Upper lobe of right lung (tissue), 1 donor: ENCODE measurements around the gene EN1. TPM values are rescaled to one million over a fixed set of nuclear protein-coding genes. Genes with fewer than 3 reads are reported as not detected.

Experiments used
- ATAC-seq: fragments of 200-7000 bp; cut with Tn5 transposase; one replicate; pipeline ENCODE4 v1.9.1; 2020; ENCODE audit warnings: mild to moderate bottlenecking, moderate library complexity
- DNase-seq: peaks from one replicate; pipeline ENCODE4 v3.0.0-alpha.2; 2020
- H3K27ac ChIP-seq: fragments of 200-600 bp; one replicate; pipeline ENCODE4 v1.8.0; 2022
- H3K27me3 ChIP-seq: fragments of 200-600 bp; one replicate; pipeline ENCODE4 v1.8.0; 2022; ENCODE audit warnings: mild to moderate bottlenecking
- H3K36me3 ChIP-seq: fragments of 200-600 bp; one replicate; pipeline ENCODE4 v1.8.0; 2022
- H3K4me1 ChIP-seq: fragments of 200-600 bp; one replicate; pipeline ENCODE4 v1.8.0; 2022
- H3K4me3 ChIP-seq: fragments of 200-600 bp; one replicate; pipeline ENCODE4 v1.8.0; 2022; ENCODE audit warnings: mild to moderate bottlenecking
- H3K9me3 ChIP-seq: fragments of 200-600 bp; one replicate; pipeline ENCODE4 v1.8.0; 2022
- CTCF ChIP-seq: fragments of 200-600 bp; IDR thresholded peaks from one replicate; pipeline ENCODE4 v1.8.0; 2022; ENCODE audit warnings: antibody characterized with exemption
- intact Hi-C: fragments of 100-400 bp; cut with DNase I; formaldehyde crosslinking; loops from one replicate; pipeline ENCODE4 v1.11.0; 2022
- total RNA-seq: library from RNA; stranded (reverse); fragmentation: NEBNext Ultra II Directional; extraction: Animal tissue kit (Norgen Biotek cat#: 25700); gene quantifications from one replicate; pipeline ENCODE4 v1.2.1, GENCODE V29; 2021
- donor health status: DM: no; HTN: yes; CAD: no; lungs with severe emphysema.

EN1 gene
- total RNA-seq, 1 donor from 2014 or later: not detected

GRCh38 chr2:118801151-118801550 is 46.3 kb downstream of the EN1 start:
- Histone ChIP-seq H3K27me3 (peaks cover 4% of the 10 kb centered on the region), H3K4me3 (no peak overlapping the region), H3K9me3 (no peaks in the 10 kb centered on the region), H3K27ac (no peak overlapping the region), H3K36me3 (no peaks in the 10 kb centered on the region), H3K4me1 (no peaks in the 10 kb centered on the region)
- intact Hi-C loops: no loop called here
- TF ChIP-seq CTCF: no peak
- no peak for ATAC-seq
- no peak for DNase-seq

GRCh38 chr2:118800736-118801135 is 46.7 kb downstream of the EN1 start:
- peaks cover 4% of the 10 kb centered on the region for H3K27me3 ChIP-seq
- ATAC-seq (no peak), DNase-seq (no peak)
- TF ChIP-seq CTCF: no peak
- H3K36me3 ChIP-seq: no peaks in the 10 kb centered on the region
- no peaks in the 10 kb centered on the region for H3K9me3 ChIP-seq
- H3K4me1 ChIP-seq: no peaks in the 10 kb centered on the region
- H3K4me3 ChIP-seq: no peak overlapping the region
- intact Hi-C loops: no loop called here
- H3K27ac ChIP-seq: no peak overlapping the region

- no peak overlapping the region for H3K27ac ChIP-seq
- DNase-seq (no peak), ATAC-seq (no peak)
- intact Hi-C loops: no loop called here
- H3K4me3 ChIP-seq: no peak overlapping the region
- no peaks in the 10 kb centered on the region for H3K36me3 ChIP-seq
- H3K4me1 ChIP-seq: no peaks in the 10 kb centered on the region
- no peaks in the 10 kb centered on the region for H3K27me3 ChIP-seq
- no peaks in the 10 kb centered on the region for H3K9me3 ChIP-seq
- no peak for TF ChIP-seq CTCF
Measured at GRCh38 chr2:118794546-118794945, 52.9 kb downstream of the EN1 start.

Other genes with a start within 250 kb of the EN1 start
- 165 TPM for gene MARCO, start 94.5 kb upstream of the EN1 start, total RNA-seq